PFSK-1 (cell line): ENCODE results near the gene GHRH.

Experiments
- POLR2AphosphoS5 ChIP-seq: IDR thresholded peaks from 2 replicates; pipeline ENCODE4 v1.6.1; 2012; ENCODE audit warnings: low read depth, mild to moderate bottlenecking, control low read depth, low read length, moderate library complexity
- SIN3A ChIP-seq: IDR thresholded peaks from 2 replicates; pipeline ENCODE4 v1.6.1; 2012; ENCODE audit warnings: mild to moderate bottlenecking, low read length, moderate library complexity, borderline replicate concordance; ENCODE audit not compliant: insufficient read depth

GRCh38 chr20:37299718-37300528 lies 38.3 kb upstream of the GHRH start:
- TF ChIP-seq SIN3A, result no peak
- TF ChIP-seq POLR2AphosphoS5, result no peak
